Fibroblast of mammary gland (primary cell): ENCODE measurements around the gene COX8C.

Source experiments
- DNase-seq: peaks from one replicate; pipeline ENCODE4 v3.0.0-alpha.2; 2010; ENCODE audit warnings: low read depth
- H3K4me3 ChIP-seq: 2 replicates; pipeline ENCODE4 v1.5.1; 2011; ENCODE audit warnings: low read depth, mild to moderate bottlenecking, low read length, moderate library complexity; ENCODE audit not compliant: control insufficient read depth
- TF ChIP-seq, protein P1 (sequence below): conservative IDR thresholded peaks from 2 replicates; pipeline ENCODE4 v1.5.1; 2011; ENCODE audit warnings: low read depth, low read length, inconsistent platforms; ENCODE audit not compliant: control insufficient read depth, insufficient read depth

The COX8C gene

DNA sequence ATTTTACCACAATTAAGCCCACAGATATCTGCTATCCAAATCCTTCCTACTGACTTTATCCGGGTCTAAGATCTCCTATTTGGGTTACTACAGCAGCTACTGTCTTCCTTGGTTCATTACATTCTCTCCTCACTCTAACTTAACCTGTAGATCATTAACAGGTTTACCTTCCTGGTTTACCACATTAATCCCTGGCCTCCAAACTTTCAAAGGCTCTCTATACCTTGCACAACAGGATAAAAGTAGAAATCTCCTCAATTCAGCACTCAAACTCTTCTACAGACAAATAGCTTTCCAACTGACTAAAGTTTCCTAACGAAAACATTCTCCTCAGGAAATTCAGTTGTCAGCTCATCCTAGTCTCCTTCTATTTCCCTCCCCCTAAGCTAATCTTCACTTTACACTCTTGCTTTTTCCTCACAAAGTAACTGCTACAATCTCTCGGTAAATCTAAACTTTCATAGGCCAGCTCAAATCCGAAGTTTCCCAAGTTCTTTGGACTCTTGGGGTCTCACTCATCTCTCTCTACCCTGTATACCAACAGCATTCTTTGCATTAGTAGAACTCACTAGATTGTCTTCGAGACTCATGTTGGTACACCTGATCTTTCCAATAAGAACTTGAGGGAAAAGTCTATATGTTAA lies 16.9 kb upstream of the COX8C start:
- H3K4me3 ChIP-seq = no peak overlapping the region
- DNase-seq = no peak

DNA sequence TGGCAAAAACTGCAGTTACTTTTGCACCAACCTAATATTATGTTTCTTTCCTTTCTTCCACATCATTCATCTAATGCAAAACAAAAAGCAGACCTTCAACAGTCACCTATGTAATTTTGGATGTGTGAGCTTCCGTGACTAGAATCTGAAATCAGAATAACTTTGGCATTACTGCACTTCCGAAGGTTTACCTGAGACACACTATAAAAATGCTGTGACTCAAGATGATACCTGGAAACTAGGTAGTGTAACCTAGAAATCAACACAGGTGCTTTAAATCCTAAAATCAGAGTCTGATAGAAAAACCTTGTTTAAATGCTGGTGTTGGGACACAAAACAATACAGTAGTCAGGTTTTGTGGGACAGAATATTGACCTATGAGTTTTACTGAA lies 16.4 kb upstream of the COX8C start:
- DNase-seq = no peak
- TF ChIP-seq, protein P1, sequence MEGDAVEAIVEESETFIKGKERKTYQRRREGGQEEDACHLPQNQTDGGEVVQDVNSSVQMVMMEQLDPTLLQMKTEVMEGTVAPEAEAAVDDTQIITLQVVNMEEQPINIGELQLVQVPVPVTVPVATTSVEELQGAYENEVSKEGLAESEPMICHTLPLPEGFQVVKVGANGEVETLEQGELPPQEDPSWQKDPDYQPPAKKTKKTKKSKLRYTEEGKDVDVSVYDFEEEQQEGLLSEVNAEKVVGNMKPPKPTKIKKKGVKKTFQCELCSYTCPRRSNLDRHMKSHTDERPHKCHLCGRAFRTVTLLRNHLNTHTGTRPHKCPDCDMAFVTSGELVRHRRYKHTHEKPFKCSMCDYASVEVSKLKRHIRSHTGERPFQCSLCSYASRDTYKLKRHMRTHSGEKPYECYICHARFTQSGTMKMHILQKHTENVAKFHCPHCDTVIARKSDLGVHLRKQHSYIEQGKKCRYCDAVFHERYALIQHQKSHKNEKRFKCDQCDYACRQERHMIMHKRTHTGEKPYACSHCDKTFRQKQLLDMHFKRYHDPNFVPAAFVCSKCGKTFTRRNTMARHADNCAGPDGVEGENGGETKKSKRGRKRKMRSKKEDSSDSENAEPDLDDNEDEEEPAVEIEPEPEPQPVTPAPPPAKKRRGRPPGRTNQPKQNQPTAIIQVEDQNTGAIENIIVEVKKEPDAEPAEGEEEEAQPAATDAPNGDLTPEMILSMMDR = no peak
- H3K4me3 ChIP-seq = no peak overlapping the region

More for the DNA sequence above, 16.9 kb upstream of the COX8C start:
- TF ChIP-seq, protein P1 = no peak

DNA sequence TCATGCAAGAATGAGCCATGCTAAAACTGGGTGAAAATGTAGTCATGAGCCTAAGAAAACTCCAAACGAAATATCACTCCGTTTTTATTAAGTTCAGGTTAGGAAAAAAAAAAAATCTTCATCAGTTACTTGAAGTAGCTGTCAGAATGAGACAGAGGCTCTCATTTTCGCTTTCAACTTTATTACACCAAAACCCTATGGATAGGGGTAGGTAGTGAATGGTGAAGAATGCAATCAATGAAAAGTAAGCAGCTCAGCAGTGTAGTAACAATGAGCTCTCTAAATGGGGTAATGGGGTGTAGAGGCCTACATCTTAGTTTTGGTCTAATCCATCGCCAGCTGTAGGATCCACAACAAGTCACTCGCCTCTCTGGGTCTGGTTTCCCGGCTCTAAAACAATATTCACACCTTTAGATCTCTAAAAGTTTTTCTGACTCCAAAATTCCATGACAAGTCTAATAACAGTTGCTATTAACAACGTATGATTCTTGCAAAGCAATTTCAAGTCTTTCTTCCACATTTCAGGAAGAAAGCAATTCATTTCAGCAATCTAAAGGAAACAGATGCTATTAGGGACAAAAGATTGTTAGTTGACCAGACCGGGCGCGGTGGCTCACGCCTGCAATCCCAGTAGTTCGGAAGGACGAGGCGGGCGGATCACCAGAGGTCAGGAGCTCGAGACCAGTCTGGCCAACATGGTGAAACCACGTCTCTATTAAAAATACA lies 15.8 kb upstream of the COX8C start:
- no peak for DNase-seq
- H3K4me3 ChIP-seq = peak overlapping the region; percentile 68
- TF ChIP-seq, protein P1 = no peak

DNA sequence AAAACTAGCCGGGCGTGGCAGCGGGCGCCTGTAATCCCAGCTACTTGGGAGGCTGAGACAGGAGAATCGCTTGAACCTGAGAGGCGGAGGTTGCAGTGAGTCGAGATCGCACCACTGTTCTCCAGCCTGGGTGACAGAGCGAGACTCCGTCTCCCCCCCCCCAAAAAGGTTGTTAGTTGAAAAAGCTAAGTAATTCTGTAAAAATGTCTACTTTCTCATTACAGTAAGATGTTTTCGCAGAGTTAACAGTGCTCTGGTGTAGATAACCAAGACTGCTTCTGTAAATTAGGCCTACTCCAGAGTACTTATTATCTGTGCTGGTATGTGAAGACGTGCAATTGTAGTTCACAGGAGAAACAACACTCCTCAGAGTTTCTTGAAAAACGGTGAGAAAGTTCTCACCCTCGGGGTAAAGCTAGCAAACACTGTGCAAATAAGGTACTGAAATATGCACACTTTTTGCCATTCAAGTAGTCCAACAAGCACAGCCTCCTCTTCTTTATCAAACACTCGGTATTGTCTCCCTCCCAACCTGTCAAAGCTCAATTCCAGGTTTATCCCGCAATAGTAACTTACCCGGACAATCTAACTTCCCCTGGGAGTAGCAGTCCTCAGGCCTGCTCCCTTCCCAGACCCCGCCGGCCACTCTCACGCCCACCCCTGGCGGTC lies 15.1 kb upstream of the COX8C start:
- peak; percentile 4 for DNase-seq
- TF ChIP-seq, protein P1 = no peak
- peak overlapping the region; percentile 68 for H3K4me3 ChIP-seq

DNA sequence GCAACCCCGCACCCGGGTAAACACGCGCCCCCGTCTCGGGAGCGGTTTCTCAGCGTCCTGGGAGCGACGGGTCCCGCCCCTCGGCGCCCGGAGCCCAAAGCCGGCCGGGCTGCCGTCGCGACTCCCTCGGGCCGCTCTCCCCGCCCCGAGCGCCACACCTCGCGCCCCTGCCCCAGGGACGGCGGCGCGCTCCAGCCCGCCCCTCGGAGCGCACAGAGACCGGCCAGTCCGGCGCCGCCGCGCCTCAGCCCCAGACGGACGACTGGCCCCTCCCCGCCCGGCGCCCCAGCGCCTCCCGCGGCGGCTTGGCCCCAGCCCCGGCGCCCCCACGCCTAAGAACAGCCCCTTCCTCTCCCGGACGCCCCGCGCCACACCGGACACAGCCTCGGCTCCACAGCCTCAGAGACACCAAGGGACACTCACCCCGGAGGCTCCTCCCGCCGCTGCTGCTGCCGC lies 14.6 kb upstream of the COX8C start:
- DNase-seq = peak; percentile 27
- peak overlapping the region; percentile 68 for H3K4me3 ChIP-seq
- TF ChIP-seq, protein P1 = no peak

DNA sequence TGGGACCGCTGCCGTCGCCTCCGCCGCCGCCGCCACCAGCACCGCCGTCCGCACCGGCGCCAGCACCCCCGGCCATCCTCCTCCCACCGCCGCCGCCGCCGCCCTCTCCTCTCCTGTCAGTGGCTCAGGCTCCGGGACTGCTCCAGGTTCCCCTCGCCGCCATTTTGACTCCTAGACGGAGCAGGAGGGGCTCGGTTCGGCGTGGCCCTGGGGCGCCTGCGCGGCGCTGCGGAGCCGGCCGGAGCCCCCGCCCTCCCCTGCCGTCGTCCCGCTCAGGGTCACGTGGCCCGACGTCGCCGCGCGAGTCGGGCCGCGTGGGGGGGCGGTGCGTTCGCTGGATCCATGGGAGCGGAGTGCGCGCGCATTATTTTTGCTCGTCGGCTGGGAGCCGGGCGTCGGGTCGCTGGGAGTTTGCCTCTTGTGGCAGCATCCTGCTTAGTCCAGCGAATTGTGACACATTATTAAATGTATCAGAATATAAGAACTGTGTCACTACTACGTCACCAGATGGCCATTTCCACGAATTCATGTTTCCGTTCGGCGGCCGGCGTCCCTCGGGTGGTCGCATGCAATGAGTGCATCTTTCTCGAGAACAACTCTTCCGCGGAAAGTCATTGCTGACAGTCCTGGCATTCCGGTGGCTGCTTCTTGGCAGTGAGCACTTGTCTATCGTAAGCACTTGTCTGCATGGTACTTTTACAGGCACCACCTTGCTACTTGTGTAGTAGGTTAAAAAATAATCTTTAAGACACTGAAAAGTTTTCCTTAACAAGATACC lies 13.9 kb upstream of the COX8C start, which contains the start of gene BTBD7:
TSS of gene BTBD7 (minus strand) at position 184 of the 778 bp plus-strand sequence. CDS start 36,985 bp downstream, outside the sequence.
- H3K4me3 ChIP-seq = peak within 1 kb of the TSS; percentile 88
- DNase-seq = peak; percentile 91
- TF ChIP-seq, protein P1 = peak; percentile 20
